Stomach (tissue), 9 donors: ENCODE data around the gene CBR3. TPM values are rescaled to one million over a fixed set of nuclear protein-coding genes. Genes with fewer than 3 reads are reported as not detected.
"Not testable (repeated sequence)": the region's sequence is repeated elsewhere in the genome, so short reads cannot be mapped to it uniquely, and the experiment has no call there.

ENCODE experiments used
- DNase-seq, 2 donors: peaks; one replicate each; pipeline versions ENCODE4 v3.0.0 to v3.0.0-alpha.2; 2013 to 2019
- H3K27ac ChIP-seq, 5 donors: fragments of 200-600 bp in 4 of 5; sonication (generic) in 4 of 5; one replicate each; pipeline ENCODE4 v1.5.1; 2013 to 2019; ENCODE audit warnings: mild to moderate bottlenecking in 1 of 5, moderate library complexity in 1 of 5
- H3K27me3 ChIP-seq, 3 donors: fragments of 200-600 bp; sonication (generic); one replicate each; pipeline ENCODE4 v1.5.1; 2017 to 2019; ENCODE audit warnings: mixed run types in 1 of 3
- H3K36me3 ChIP-seq, 4 donors: fragments of 200-600 bp; sonication (generic); 1 replicate in 3 of 4; 2 replicates in 1 of 4; pipeline ENCODE4 v1.5.1; 2016 to 2019
- H3K4me1 ChIP-seq, 4 donors: fragments of 200-600 bp; sonication (generic); one replicate each; pipeline ENCODE4 v1.5.1; 2016 to 2019
- H3K4me3 ChIP-seq, 4 donors: fragments of 200-600 bp; sonication (generic) in 3 of 4; one replicate each; pipeline ENCODE4 v1.5.1; 2016 to 2019; ENCODE audit warnings: mild to moderate bottlenecking in 1 of 4
- H3K9me3 ChIP-seq, 4 donors: fragments of 200-600 bp; sonication (generic); one replicate each; pipeline ENCODE4 v1.5.1; 2016 to 2019
- EP300 ChIP-seq: sonication (generic); formaldehyde crosslinking; IDR thresholded peaks from one replicate; pipeline ENCODE4 v1.6.1; 2017; ENCODE audit warnings: antibody characterized with exemption
- POLR2A ChIP-seq, 4 donors: fragments of 450-650 bp; IDR thresholded peaks; one replicate each; pipeline ENCODE4 v1.6.1; 2016; ENCODE audit warnings: antibody characterized with exemption in 4 of 4, control low read depth in 2 of 4, mild to moderate bottlenecking in 1 of 4, moderate library complexity in 1 of 4
- POLR2AphosphoS5 ChIP-seq, 3 donors: sonication (generic); formaldehyde crosslinking; IDR thresholded peaks; one replicate each; pipeline ENCODE4 v1.6.1; 2016; ENCODE audit warnings: antibody characterized with exemption in 3 of 3
- WGBS, 5 donors: extraction: QIAGEN DNeasy Blood & Tissue Kit in 3 of 5; methylation state at CpG; one replicate each; pipeline versions ENCODE4 v1.1.5 to v1.1.7; 2013 to 2018; 5-methylcytosine and 5-hydroxymethylcytosine counted together
- intact Hi-C: fragments of 100-400 bp; cut with DNase I; formaldehyde crosslinking; loops from one replicate; pipeline ENCODE4 v1.15.1; 2023; ENCODE audit warnings: low total_unique reads
- polyA plus RNA-seq, 3 donors: library from polyadenylated mRNA; stranded (reverse); fragments of 200-250 nt; gene quantifications; one replicate each; pipeline ENCODE4 v1.2.3, GENCODE V29; 2013
- total RNA-seq, 5 donors: library from RNA; depleted of rRNA; stranded (reverse); fragments of >200 nt; gene quantifications; one replicate each; pipeline versions ENCODE4 v1.1.0 to v1.2.3, GENCODE V29; 2014 to 2016
- TF ChIP-seq, protein P1 (sequence below), 7 experiments: fragments of 450-650 bp in 4 of 7; fragments of 200-600 bp in 3 of 7; sonication (generic) in 3 of 7; IDR thresholded peaks; one replicate each; pipeline ENCODE4 v1.5.1; 2016 to 2019; ENCODE audit warnings: antibody characterized with exemption in 7 of 7, control low read depth in 2 of 7, mild to moderate bottlenecking in 1 of 7
- donor health status: healthy with polysubstance abuse.
- donor health status: Bipolar disorder and iron deficiency.
- donor health status: healthy.

The CBR3 gene
- total and polyA plus RNA-seq, 8 donors, result 1.1 to 32.8 (median 5.5) TPM; not detected in 2

DNA sequence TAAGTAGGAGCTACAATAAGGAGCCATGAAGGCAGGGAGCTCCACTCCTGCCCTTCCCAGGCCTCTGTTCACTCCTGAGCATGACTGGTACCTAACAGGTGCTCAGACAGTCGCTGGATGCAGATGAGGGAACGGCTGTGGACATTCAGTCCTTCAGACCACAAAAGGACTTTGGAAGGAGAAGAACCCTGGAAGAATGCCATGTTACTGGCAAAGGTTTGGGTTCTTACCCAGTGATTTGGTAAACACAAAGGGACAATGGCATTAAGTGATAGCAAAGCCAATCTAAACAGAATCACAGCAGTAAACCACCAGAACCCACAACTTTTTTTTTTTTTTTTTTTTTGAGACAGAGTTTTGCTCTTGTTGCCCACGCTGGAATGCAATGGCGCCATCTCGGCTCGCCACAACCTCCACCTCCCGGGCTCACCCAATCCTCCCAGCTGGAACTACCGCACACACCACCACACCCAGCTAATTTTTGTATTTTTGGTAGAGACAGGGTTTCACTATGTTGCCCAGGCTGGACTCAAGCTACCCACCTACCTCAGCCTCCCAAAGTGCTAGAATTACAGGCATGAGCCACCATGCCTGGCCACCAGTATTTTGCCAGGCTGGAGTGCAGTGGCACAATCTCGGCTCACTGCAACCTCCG lies 7.5 kb upstream of the CBR3 start:
- H3K27ac ChIP-seq, result peak overlapping the region in 1 of 5 donors; percentile 59
- WGBS, 5 donors, result 76 to 88% (median 84%) methylated on average over 10 of the region's 10 CpGs

DNA sequence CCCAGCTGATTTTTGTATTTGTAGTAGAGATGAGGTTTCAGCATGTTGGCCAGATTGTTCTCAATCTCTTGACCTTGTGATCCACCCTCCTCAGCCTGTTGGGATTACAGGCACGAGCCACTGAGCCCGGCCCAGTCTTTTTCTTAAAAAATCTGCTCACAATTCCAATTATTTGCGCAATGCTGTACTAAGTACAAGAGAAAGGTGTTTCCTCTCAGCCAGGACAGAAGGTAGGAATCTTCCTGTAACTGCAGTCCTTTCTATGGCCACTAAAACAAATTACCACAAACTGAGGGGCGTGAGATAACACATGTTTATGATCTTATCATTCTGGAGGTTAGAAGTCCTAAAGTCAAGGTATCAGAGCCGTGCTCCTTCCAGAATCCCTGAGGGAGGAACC lies 6.9 kb upstream of the CBR3 start:
- H3K9me3 ChIP-seq, result no peaks in the 10 kb centered on the region
- 69 to 84% (median 81%) methylated on average over 5 of the region's 5 CpGs for WGBS, 5 donors
- H3K27ac ChIP-seq, result no peak overlapping the region
- TF ChIP-seq EP300, result no peak
- no peak for TF ChIP-seq POLR2AphosphoS5 (IDR thresholded peaks at IDR 0.05)
- no peak for TF ChIP-seq POLR2A (IDR thresholded peaks at IDR 0.05)
- TF ChIP-seq, protein P1, sequence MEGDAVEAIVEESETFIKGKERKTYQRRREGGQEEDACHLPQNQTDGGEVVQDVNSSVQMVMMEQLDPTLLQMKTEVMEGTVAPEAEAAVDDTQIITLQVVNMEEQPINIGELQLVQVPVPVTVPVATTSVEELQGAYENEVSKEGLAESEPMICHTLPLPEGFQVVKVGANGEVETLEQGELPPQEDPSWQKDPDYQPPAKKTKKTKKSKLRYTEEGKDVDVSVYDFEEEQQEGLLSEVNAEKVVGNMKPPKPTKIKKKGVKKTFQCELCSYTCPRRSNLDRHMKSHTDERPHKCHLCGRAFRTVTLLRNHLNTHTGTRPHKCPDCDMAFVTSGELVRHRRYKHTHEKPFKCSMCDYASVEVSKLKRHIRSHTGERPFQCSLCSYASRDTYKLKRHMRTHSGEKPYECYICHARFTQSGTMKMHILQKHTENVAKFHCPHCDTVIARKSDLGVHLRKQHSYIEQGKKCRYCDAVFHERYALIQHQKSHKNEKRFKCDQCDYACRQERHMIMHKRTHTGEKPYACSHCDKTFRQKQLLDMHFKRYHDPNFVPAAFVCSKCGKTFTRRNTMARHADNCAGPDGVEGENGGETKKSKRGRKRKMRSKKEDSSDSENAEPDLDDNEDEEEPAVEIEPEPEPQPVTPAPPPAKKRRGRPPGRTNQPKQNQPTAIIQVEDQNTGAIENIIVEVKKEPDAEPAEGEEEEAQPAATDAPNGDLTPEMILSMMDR (IDR thresholded peaks at IDR 0.05), result no peak
- no peaks in the 10 kb centered on the region for H3K27me3 ChIP-seq
- intact Hi-C loops, result no loop called here
- no peaks in the 10 kb centered on the region for H3K36me3 ChIP-seq
- peaks cover 9 to 38% (median 27%) of the 10 kb centered on the region in 4 donors for H3K4me1 ChIP-seq
- H3K4me3 ChIP-seq, result no peak overlapping the region
- DNase-seq, result no peak

More for the DNA sequence above, 7.5 kb upstream of the CBR3 start:
- H3K9me3 ChIP-seq, result no peaks in the 10 kb centered on the region
- intact Hi-C loops, result no loop called here
- TF ChIP-seq EP300 (no peak), POLR2A (IDR thresholded peaks at IDR 0.05) (no peak)
- peaks cover 9 to 38% (median 27%) of the 10 kb centered on the region in 4 donors for H3K4me1 ChIP-seq
- peak in 1 of 2 donors; percentile 19 for DNase-seq
- no peaks in the 10 kb centered on the region for H3K36me3 ChIP-seq
- H3K27me3 ChIP-seq, result no peaks in the 10 kb centered on the region
- no peak overlapping the region for H3K4me3 ChIP-seq

- intact Hi-C loops, result no loop called here
- Histone ChIP-seq H3K4me3 (no peak overlapping the region), H3K27me3 (peaks cover 0 to 4% (median 0%) of the 10 kb centered on the region in 3 donors), H3K9me3 (no peaks in the 10 kb centered on the region), H3K27ac (no peak overlapping the region), H3K4me1 (peaks cover 13 to 42% (median 29%) of the 10 kb centered on the region in 4 donors), H3K36me3 (no peaks in the 10 kb centered on the region)
- TF ChIP-seq POLR2A (IDR thresholded peaks at IDR 0.05) (no peak), POLR2AphosphoS5 (IDR thresholded peaks at IDR 0.05) (no peak), EP300 (no peak)
- TF ChIP-seq, protein P1 (IDR thresholded peaks at IDR 0.05), result no peak
- 60 to 78% (median 71%) methylated on average over 2 of the region's 2 CpGs for WGBS, 5 donors
- DNase-seq, result no peak
Observed at GRCh38 chr21:36129219-36129618, 5.7 kb upstream of the CBR3 start.

- WGBS, 5 donors, result 19 to 29% (median 25%) methylated on average over 7 to 10 of the region's 18 CpGs
- DNase-seq, H3K27me3 ChIP-seq, intact Hi-C loops, H3K36me3 ChIP-seq, H3K9me3 ChIP-seq: not testable (repeated sequence)
- Histone ChIP-seq H3K27ac (peak overlapping the region in 2 of 5 donors; percentile 65 to 81), H3K4me3 (peak overlapping the region; percentile 49 to 58 (median 50)), H3K4me1 (peaks cover 19 to 50% (median 36%) of the 10 kb centered on the region in 4 donors)
Observed at GRCh38 chr21:36130414-36130762, 4.5 kb upstream of the CBR3 start.

- H3K36me3 ChIP-seq, DNase-seq, H3K9me3 ChIP-seq, H3K27me3 ChIP-seq, H3K27ac ChIP-seq, H3K4me3 ChIP-seq, intact Hi-C loops: not testable (repeated sequence)
- WGBS, 5 donors, result 85 to 90% (median 88%) methylated on average over 5 of the region's 5 CpGs
- peaks cover 17 to 49% (median 35%) of the 10 kb centered on the region in 4 donors for H3K4me1 ChIP-seq
Observed at GRCh38 chr21:36130839-36131238, 4.0 kb upstream of the CBR3 start.

GRCh38 chr21:36132696-36133095 lies 2.2 kb upstream of the CBR3 start:
- TF ChIP-seq POLR2AphosphoS5 (IDR thresholded peaks at IDR 0.05) (no peak), POLR2A (IDR thresholded peaks at IDR 0.05) (no peak), EP300 (no peak)
- TF ChIP-seq, protein P1 (IDR thresholded peaks at IDR 0.05), result no peak
- Histone ChIP-seq H3K36me3 (no peaks in the 10 kb centered on the region), H3K4me3 (no peak overlapping the region), H3K27me3 (peaks cover 0 to 4% (median 0%) of the 10 kb centered on the region in 3 donors), H3K9me3 (no peaks in the 10 kb centered on the region), H3K27ac (no peak overlapping the region), H3K4me1 (peaks cover 23 to 50% (median 41%) of the 10 kb centered on the region in 4 donors)
- WGBS, 5 donors, result 83 to 92% (median 87%) methylated on average over 7 to 8 of the region's 8 CpGs
- intact Hi-C loops, result no loop called here
- no peak for DNase-seq
